Mesothelial cell of epicardium (in vitro differentiated cells): ENCODE results near the gene DSE. TPM values are rescaled to one million over a fixed set of nuclear protein-coding genes. Genes with fewer than 3 reads are reported as not detected.

Experiments
- DNase-seq, 2 experiments: peaks; one replicate each; pipeline ENCODE4 v3.0.0; 2021; ENCODE audit warnings: low spot score in 2 of 2; ENCODE audit not compliant: unreplicated experiment in 2 of 2
- H3K27ac Mint-ChIP-seq: 2 replicates; pipeline ENCODE4 v1.8.0; 2021; ENCODE audit warnings: mixed read lengths
- H3K27me3 Mint-ChIP-seq: 2 replicates; pipeline ENCODE4 v1.8.0; 2021; ENCODE audit warnings: low read depth, mixed read lengths
- H3K36me3 Mint-ChIP-seq: 2 replicates; pipeline ENCODE4 v1.8.0; 2021; ENCODE audit warnings: mixed read lengths
- H3K4me1 Mint-ChIP-seq: 2 replicates; pipeline ENCODE4 v1.8.0; 2021; ENCODE audit warnings: mixed read lengths
- H3K4me3 Mint-ChIP-seq: 2 replicates; pipeline ENCODE4 v1.8.0; 2021; ENCODE audit warnings: mild to moderate bottlenecking, moderate library complexity, mixed read lengths
- H3K9me3 Mint-ChIP-seq: 2 replicates; pipeline ENCODE4 v1.8.0; 2021; ENCODE audit warnings: mixed read lengths
- total RNA-seq: library from RNA; stranded (reverse); gene quantifications from 3 replicates; pipeline ENCODE4 v1.2.1, GENCODE V29; 2021
- TF ChIP-seq, protein P1 (sequence below): fragments of 200-600 bp; sonication (generic); IDR thresholded peaks from one replicate; pipeline ENCODE4 v1.5.0; 2021; ENCODE audit warnings: antibody characterized with exemption; ENCODE audit not compliant: unreplicated experiment

DSE gene
- total RNA-seq, 1 donor from 2014 or later = 70.7 TPM

DNA sequence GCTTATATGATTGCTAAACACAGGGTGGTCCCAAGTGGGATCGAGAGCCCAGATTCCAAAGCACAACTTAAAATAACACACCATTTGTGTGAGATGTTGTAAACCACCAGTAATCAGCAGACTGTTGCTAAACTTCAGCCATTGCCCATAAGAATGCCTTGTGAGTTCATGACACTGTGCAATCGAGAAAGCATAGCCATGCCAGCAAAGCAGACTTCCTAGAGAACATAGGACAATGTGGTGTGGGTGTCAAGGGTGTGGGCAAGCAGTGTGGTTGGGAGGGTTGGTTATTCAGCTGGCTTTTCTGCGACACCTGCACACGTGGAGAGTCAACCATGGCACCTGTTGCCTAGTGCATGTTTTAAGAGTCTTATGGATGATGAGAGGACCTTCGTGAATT, 74.4 kb downstream of the DSE start:
- TF ChIP-seq, protein P1, sequence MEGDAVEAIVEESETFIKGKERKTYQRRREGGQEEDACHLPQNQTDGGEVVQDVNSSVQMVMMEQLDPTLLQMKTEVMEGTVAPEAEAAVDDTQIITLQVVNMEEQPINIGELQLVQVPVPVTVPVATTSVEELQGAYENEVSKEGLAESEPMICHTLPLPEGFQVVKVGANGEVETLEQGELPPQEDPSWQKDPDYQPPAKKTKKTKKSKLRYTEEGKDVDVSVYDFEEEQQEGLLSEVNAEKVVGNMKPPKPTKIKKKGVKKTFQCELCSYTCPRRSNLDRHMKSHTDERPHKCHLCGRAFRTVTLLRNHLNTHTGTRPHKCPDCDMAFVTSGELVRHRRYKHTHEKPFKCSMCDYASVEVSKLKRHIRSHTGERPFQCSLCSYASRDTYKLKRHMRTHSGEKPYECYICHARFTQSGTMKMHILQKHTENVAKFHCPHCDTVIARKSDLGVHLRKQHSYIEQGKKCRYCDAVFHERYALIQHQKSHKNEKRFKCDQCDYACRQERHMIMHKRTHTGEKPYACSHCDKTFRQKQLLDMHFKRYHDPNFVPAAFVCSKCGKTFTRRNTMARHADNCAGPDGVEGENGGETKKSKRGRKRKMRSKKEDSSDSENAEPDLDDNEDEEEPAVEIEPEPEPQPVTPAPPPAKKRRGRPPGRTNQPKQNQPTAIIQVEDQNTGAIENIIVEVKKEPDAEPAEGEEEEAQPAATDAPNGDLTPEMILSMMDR = no peak
- H3K27ac Mint-ChIP-seq = no peak overlapping the region
- no peaks in the 10 kb centered on the region for H3K27me3 Mint-ChIP-seq
- no peak for DNase-seq
- no peaks in the 10 kb centered on the region for H3K9me3 Mint-ChIP-seq
- H3K4me3 Mint-ChIP-seq = no peak overlapping the region
- H3K36me3 Mint-ChIP-seq = no peaks in the 10 kb centered on the region
- peaks cover 57% of the 10 kb centered on the region for H3K4me1 Mint-ChIP-seq

GRCh38 chr6:116446399-116446798, 75.7 kb downstream of the DSE start:
- H3K4me3 Mint-ChIP-seq = no peak overlapping the region
- no peaks in the 10 kb centered on the region for H3K36me3 Mint-ChIP-seq
- peaks cover 58% of the 10 kb centered on the region for H3K4me1 Mint-ChIP-seq
- no peak overlapping the region for H3K27ac Mint-ChIP-seq
- no peak for DNase-seq
- TF ChIP-seq, protein P1 = no peak
- no peaks in the 10 kb centered on the region for H3K9me3 Mint-ChIP-seq
- H3K27me3 Mint-ChIP-seq = no peaks in the 10 kb centered on the region

DNA sequence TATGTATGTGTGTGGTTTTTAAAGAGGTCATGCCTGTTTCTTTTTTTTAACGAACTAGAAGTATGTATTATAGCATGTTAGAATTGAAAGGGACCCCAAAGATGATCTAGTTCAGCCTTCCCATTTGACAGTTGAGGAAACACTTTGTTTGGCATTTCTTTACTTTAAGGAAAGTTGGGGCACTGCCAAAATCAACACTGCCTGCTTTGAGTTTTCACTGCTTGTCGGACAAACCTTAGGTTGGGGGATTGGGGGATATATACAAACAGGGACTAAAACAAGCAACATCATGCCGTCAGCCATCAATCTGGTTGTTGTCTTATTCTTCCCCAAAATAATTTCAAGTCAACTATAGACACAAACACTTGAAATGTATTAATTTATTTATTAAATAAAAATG, 76.3 kb downstream of the DSE start:
- no peak overlapping the region for H3K4me3 Mint-ChIP-seq
- TF ChIP-seq, protein P1 = no peak
- H3K36me3 Mint-ChIP-seq = no peaks in the 10 kb centered on the region
- H3K4me1 Mint-ChIP-seq = peaks cover 53% of the 10 kb centered on the region
- no peak for DNase-seq
- H3K9me3 Mint-ChIP-seq = no peaks in the 10 kb centered on the region
- H3K27me3 Mint-ChIP-seq = no peaks in the 10 kb centered on the region
- H3K27ac Mint-ChIP-seq = peak overlapping the region; percentile 32

- H3K4me1 Mint-ChIP-seq = peaks cover 53% of the 10 kb centered on the region
- DNase-seq = no peak
- TF ChIP-seq, protein P1 = no peak
- no peaks in the 10 kb centered on the region for H3K36me3 Mint-ChIP-seq
- H3K27me3 Mint-ChIP-seq = no peaks in the 10 kb centered on the region
- no peaks in the 10 kb centered on the region for H3K9me3 Mint-ChIP-seq
- H3K4me3 Mint-ChIP-seq = no peak overlapping the region
- peak overlapping the region; percentile 55 for H3K27ac Mint-ChIP-seq
These were observed 76.8 kb downstream of the DSE start for GRCh38 chr6:116447496-116448011.

GRCh38 chr6:116449565-116449964, 78.8 kb downstream of the DSE start:
- TF ChIP-seq, protein P1 = no peak
- H3K4me1 Mint-ChIP-seq = peaks cover 39% of the 10 kb centered on the region
- H3K27me3 Mint-ChIP-seq = no peaks in the 10 kb centered on the region
- no peaks in the 10 kb centered on the region for H3K36me3 Mint-ChIP-seq
- H3K27ac Mint-ChIP-seq = no peak overlapping the region
- H3K4me3 Mint-ChIP-seq = no peak overlapping the region
- no peaks in the 10 kb centered on the region for H3K9me3 Mint-ChIP-seq
- DNase-seq = no peak

GRCh38 chr6:116450185-116450710, 79.5 kb downstream of the DSE start:
- H3K9me3 Mint-ChIP-seq = no peaks in the 10 kb centered on the region
- no peak overlapping the region for H3K27ac Mint-ChIP-seq
- DNase-seq = no peak
- no peaks in the 10 kb centered on the region for H3K27me3 Mint-ChIP-seq
- TF ChIP-seq, protein P1 = no peak
- no peak overlapping the region for H3K4me3 Mint-ChIP-seq
- H3K36me3 Mint-ChIP-seq = no peaks in the 10 kb centered on the region
- H3K4me1 Mint-ChIP-seq = peaks cover 39% of the 10 kb centered on the region
